CD4-positive, alpha-beta T cell treated with Interleukin-17A for 1 hour (primary cell): ENCODE results near the gene MDFIC.

ENCODE experiments used
- DNase-seq: peaks from one replicate; pipeline ENCODE4 v3.0.0-alpha.2; 2020

Gene MDFIC

DNA sequence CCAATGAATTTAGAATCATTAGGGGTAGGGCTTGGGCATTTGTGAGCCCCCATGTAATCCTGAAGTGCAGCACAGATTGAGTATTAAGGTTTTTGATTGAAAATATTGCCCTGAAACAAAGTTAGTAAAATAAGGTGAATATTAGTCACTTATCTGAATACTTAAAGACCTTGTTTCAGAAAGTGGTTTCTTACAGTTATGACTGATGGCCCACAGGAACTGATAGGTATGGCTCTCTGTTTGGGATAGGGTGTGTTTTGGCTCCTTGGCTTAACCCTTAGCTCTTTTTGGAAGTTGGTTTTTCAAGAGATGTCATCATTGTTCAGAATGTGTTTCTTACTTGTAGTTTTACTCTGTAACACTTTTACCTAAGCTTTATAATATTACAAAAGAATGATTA lies 34.8 kb downstream of the MDFIC start:
- DNase-seq, result no peak

DNA sequence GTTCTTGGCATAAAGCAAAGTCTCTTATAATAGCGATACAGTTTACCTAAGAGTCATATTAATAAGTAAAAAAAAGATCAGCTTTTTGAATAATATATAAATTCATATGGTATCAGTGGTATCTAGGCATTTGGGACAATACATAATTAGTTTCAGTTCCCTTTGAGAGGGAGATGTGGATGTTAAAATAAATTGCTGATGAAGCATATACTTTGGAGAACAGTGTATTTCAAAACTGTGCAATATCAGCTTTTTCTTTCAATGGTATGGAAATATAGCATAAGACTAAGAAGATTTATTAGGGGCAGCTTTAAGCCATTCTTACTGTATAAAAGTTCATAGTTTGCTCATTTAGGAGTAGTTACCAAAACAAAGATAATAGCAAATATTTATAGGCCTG lies 35.5 kb downstream of the MDFIC start:
- no peak for DNase-seq

DNA sequence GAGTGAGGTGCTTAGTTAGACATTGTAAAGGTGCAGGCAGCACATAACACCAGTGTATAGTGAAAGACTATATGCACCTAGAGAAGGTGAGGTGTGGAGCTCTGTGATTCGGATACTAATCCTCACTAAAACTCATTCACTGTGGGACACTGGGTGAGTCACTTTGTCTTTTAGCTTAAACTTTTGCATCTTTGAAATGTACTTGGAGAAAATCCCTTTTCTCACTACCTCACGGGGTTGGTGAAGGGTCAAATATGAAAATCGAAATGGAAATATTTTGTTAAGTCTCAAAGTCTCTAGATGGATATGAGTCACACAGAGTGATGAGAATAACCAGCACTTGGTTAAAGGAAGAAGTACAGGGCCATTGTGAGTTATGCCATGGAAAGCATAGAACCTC lies 38.0 kb downstream of the MDFIC start:
- DNase-seq, result no peak

DNA sequence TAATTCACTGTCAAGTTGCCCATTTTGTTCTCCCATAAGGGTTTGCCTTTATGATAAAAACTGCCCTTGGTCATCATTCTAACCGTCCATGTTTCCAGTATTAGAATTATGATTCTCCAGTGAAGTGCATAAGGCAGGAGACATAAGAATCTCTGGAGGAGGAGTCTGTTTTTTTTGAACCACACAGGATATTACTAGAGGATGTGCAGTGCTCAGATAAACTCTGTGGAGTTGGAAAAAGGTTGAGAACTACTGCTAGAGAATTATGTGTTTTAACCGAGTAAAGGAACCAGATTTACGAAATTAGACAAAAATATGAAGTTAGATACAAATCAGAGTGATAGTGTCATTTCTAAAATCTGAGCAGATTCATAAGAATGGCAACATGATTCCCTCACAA lies 40.5 kb downstream of the MDFIC start:
- no peak for DNase-seq

DNA sequence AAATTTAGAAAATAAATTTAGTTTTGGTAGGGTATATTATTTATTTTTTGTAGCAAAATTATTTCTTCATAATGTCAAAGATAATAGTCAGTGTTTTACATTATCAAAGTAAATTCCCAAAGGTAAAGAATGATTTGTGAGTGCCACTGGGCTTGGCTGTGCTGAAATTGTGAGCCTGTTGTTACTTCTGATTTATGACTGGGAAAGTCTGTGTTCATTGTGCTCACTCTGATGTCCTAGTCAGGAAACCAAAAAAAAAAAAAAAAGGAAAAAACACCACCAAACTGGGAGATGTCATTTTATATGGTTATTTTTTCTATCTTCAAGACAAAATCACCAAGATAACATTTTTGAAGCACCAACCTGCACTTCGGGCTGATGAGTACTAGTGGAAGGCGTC lies 44.3 kb downstream of the MDFIC start:
- no peak for DNase-seq

DNA sequence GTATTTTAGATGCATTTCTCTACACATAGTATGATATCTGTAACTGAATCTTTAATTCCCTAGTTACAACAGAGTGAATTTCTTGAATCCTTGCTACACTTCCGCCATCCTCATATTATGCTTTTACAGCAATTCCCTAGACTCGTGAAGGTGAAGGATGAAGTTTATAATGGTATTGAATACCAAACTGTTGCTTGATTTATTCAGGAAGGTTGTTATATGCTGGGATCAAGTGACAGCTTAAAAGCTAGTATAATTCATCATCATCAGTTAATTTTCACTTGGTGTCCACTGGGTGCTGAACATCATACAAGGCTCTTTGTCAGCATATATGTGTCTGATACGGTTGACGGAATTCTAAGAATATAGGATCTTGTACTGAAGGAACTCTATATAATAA lies 47.2 kb downstream of the MDFIC start:
- no peak for DNase-seq

DNA sequence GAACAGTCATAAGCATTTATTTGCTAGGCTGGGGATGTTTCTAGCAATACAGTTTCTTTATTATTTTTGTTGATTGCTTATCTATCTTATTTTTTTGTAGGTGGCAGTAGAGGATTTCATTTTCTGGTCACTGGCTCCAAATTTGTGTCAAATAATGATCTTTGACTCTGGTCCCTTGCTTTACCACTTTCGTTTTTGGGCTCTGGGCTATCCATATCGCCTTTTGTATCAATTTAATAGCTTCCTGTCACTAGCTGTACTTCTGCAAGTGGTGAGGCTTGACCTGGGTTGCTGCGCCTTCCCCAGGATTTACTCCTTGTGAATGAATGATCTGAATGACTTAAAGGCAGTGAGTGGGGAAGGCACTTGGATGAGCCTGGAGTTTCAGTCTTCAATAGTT lies 48.4 kb downstream of the MDFIC start:
- DNase-seq, result peak; percentile 37

DNA sequence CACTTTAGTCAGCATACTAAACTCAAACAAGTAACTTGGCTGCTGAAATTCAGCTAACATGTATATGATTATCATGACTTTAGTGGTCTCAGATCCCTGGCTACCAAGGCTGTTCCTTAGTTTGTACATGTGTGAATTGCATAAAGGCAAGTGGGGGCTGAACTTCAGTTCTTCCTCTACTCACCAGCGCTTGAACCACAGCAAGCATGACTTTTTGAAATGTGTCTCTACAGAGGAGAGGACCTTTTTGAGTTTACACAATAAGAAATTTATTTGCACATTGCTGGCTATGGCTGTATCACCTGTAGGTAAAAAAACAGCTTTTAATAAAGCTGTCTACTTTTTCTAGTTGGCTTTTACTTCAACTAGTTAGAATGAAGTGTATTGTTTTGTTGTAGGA lies 48.8 kb downstream of the MDFIC start:
- no peak for DNase-seq

DNA sequence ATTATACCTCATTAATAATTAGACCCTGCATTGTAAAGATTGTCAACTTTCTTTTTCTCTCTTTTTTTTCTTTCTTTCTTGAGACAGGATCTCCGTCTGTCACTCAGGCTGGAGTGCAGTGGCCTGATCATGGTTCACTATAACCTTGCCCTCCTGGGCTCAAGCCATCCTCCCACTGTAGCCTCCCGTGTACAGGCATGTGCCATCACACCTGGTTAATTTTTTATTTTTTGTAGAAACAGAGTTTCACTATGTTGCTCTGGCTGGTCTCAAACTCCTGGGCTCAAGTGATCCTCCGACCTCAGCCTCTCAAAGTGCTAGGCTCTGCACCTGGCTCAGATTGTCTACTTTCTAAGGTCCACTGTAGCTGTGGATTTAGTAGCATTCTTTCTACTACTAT lies 50.7 kb downstream of the MDFIC start:
- DNase-seq, result no peak

DNA sequence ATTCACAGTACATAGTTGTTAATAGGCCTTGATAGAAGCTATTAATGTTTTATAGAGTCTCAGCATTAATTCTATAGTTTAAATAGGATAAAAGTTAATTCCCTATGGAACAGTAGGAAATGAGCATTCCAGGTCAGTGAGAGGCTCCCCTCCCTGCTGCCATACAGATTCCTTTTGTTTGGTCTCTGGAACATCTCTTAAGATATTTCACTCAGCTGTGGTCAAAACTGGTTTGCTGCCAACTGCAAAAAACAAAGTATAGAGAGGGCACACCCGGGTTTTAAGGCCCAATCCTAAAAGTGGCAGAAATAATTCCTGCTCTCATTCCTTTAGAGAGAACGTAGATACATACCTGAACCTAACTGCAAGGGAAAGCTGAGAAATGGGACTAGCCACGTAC lies 51.3 kb downstream of the MDFIC start:
- DNase-seq, result no peak

DNA sequence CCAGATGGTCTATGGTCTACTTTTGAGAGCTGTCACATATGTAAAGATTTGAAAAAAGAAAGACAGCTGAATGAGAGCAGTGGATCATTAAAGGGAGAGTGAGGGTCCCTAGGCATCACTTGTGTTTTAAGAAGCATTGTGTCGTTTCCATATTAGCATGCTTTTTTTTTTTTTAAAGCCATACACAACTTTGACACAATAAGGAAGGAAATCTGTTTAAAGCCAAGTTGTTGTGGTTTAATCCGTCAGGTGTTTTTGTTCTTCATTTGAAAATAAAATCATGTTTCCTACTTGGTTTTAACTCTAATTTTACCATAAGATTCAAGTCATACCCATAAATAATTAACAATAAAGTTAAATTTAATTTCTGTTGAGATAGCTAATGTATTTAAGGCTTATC lies 53.5 kb downstream of the MDFIC start:
- no peak for DNase-seq

DNA sequence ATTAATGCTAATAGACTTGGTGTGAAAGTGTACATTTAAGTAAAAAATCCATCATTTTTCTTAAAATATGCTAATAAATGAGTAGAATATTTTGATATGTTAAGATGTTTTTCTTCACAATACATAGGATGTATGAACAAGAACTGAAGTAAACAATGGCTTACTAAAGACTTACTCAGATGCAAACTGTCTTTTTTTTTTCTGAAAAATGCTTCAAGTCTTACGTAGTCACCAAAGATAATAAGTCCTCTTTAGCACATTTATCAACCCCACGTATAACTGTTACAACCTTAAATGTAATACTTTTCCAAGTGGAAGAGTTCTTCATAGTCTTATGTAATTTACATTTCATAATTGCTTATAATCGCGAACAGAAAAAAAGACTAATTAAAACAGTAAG lies 54.8 kb downstream of the MDFIC start:
- no peak for DNase-seq

DNA sequence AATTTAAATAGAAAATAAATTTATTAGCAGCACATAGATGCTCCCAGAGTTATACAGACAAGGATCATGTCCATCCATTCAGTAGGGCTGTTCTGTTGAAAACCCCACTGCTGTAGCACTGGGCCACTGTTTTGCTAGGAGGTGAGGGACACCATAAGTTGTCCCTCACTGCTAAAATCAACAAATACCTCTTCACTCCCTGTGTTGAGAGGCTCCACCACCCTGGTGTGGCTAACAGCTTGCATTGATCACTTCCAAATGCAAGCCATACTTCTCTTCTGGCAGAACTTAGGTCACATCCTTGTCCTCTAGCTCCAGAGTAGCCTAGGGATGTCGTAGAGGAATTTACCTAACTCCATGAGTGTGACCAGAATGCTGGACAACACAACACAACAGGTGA lies 55.4 kb downstream of the MDFIC start:
- DNase-seq, result no peak

DNA sequence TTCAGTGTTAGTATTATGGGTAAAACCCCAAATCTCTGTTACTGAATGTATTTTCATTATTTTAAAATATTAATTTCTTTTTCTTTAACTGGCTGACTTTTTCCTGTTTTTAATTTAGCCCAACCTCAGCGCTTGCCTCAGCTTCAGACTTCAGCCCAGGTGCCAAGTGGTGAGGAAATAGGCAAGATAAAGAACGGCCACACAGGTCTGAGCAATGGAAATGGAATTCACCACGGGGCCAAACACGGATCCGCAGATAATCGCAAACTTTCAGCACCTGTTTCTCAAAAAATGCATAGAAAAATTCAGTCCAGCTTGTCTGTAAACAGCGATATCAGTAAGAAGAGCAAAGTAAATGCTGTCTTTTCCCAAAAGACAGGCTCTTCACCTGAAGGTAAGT lies 57.5 kb downstream of the MDFIC start:
- no peak for DNase-seq

DNA sequence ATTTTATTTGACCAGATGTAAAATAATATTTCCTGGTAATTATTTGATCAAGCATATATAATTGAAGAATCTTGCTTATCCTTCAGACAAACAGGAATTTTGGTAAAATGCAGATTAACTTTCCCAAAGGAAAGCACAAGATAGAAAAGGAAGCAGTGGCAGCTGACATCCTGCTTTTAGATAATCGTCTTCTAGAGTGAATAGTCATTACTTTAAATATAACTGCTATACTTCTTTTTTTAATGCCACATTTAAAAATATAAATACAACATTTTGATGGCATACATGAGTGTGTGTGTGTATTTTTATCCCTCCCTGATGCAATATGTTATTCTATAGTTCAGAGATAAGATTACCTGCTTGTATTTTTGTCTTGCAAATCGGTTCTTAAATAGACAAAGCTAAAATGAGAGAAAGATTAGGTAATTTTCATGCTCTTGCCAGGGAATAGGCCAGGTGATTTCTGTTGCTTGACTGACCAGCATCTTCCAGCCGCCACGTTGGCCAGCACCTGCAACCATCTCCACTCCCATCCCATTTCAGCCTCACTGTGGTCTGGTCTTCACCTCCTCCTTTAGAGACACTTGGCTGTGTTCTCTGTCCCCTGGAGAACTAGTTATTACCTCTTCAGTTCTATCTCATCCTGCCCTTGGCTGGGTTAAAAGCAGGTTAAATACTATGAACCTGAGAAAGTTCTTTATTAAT lies 58.1 kb downstream of the MDFIC start:
- DNase-seq, result no peak

DNA sequence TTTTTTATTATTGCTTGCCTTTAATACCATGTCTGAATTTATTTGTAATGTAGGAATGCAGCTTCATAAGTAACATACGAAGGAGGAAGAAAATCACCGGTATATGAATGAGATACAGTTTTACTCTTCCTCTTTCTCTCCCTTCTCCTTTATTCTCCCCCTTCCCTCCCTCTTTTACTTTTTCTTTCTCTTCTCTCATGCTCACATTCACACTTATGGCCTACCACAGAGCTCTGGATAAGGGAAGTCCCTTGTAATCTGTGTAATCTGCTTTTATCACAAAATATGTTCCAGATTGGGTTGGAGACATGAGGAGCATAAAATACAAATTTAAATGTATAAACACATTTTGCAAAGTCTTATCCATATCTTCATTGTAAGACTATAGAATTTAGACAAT lies 59.4 kb downstream of the MDFIC start:
- DNase-seq, result no peak

DNA sequence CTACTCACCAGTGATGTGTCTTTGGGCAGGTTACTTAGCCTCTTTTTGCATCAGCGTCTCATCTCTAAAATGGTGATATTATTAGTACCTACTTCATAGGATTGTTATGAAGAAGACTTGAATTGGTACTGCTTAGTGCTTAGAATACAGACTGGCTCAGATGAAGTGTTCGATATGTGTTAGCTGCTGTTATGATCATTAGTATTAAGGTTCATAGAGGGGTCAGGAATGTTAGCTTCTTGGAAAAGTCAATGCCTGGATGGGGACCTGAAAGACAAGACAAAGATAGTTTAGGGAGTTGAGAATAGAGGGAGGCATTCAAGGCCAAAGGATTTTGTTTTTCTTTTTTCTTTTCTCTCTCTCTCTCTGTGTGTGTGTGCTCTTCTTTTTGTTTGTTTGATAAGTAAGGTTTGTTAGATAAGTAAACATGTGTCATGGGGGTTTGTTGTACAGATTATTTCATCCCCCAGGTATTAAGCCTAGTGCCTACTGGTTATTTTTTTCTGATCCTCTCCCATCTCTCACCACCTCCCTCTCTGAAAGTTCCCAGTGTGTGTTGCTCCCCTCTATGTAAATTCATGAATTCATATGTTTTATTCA lies 63.3 kb downstream of the MDFIC start:
- DNase-seq, result no peak

DNA sequence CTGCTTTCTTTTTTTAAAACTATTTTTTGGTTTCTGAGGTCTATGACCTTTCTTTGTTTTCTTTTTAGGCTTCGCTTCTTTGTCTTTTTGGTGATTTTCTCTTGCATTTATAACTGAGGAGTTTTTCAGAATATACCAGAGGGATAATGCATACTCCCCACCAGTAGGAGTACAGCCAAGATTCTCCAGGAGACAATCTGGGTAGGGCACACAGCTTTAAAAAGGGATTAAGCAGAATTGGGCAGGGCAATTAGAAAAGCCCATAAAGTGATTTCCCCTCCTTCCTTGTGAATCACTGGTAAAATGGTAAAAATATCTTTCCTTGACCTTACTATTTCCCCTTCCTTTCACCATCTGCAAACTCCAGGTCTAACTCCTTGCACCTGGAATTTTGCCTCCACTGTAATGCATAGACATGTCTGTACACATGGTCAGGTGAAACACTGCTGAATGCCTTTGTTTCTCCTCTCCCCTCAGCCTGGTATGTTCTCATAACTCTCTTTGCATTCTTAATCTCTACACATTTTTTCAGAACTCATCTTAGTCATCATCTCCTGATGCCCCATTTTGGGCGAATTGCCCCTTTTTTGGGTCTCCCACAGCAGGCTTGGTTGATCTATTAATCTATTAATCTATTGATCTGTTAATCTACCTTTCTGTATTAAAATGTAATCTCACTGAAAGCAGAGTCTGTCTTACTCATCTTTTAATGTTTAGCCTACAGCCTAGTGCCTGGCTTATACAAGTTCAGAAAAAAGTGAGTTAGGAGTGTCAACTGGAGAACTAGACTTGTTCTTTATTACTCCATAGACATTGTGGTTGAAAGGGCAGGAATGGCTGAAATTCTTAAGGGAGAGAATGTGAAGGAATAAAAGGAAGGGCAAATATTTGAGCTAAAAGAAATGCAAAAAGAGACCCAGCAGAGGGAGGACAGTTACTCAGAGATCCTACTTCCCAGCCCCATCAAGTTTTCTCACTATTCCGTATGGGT lies 64.6 kb downstream of the MDFIC start:
- DNase-seq, result no peak

DNA sequence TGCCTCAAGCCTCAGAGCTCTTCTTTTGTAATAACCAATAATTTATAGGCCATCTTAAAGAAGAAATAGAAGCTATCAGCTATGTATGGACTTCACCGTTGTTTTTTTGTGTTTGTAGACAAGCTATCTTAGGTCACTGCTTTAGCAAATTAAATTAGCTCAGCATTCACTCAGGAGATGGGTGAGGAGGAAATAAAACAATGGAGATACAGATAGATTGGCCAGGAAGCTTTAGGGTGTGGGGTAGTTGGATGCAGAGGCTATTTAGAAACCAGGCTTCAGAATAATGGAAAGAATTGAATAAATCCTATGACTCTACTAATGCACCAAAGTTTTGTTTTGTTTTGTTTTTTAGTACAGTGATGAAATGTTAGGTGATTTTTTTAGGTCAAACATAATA lies 66.1 kb downstream of the MDFIC start:
- no peak for DNase-seq

DNA sequence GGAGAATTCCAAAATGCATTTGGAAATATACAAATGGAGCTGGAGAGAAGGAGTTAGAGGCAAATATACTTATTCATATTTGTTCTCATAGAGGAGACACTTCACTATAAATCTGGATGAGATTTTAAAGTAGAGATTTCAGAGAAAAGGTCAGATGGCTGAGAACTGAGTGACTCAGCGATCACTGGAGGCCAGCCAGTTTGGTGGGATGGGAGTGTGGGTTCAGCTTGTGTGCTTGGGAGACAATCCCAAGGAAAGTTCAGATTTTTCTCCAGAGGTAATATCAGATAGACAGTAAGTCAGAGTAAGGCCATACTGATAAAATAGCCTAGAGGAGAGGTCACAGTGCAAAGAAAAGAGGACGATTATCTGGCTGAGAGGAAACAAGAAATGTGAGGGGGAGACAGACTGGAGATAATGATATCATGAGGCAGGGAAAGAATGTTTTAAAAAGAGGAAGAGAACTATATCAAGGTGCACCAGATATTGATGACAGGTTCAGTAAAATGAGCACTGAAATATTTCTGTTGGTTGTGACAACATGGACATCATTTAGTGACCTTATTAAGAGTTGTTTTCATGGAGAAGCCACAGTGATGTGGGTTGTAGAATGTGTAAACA lies 67.0 kb downstream of the MDFIC start:
- DNase-seq, result no peak

DNA sequence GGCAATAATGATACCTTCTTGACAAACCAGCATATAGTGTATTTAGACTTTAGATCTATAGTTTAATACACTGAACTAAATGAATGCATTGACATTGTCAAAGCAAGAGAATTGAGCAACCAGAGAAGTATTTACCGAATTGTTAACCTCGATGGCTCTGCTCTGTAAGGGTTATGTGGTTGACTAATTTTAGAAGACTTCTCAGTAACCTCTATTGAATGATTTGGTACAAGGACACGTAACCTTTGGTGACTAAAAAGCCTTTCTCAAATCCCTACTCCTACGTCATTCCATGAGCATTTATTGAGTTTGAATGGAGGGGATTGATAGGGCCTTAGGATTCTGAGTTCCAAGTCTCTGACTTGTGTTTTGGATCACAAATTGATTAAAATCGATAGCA lies 67.6 kb downstream of the MDFIC start:
- no peak for DNase-seq

DNA sequence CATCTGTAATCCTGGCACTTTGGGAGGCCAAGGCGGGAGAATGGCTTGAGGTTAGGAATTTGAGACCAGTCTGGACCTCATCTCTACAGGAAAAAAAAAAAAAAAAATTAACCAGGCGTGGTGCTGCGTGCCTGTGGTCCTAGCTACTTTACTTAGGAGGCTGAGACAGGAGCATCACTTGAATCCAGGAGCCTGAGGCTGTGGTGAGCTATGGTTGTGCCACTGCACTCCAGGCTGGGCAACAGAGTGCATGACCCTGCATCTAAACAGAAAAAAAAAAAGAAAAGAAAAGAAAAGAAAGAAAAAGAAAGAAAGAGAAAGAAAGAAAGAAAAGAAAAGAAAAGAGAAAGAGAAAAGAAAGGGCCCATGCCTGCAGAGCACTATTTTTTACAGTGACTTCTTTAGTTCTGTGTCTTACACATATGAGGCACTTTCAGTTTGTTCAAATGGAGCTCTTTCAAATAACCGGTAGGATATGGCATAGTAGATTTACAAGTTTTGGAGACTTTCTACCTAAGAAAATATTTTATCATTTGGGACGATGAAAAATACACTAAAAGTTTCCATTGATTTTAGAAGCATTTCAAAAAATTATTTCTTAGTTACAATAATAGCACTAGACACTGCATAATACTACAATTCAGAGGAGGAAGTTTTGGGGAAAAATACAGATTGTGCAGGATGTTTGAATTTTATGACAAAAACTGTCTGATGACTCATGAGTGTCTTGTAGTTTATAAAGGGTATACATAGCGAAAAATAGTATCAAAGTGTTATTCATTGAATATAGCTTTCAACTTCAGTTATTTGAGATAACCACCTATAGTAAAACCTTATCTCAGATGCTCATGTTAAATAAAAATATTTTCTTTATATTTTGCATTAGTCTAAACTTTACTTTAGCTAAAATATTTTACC lies 75.9 kb downstream of the MDFIC start:
- DNase-seq, result no peak
